ENCODE measurements around the gene PDCD1.
"Not testable (repeated sequence)": the region's sequence is repeated elsewhere in the genome, so short reads cannot be mapped to it uniquely, and the experiment has no call there.

Gene PDCD1

DNA sequence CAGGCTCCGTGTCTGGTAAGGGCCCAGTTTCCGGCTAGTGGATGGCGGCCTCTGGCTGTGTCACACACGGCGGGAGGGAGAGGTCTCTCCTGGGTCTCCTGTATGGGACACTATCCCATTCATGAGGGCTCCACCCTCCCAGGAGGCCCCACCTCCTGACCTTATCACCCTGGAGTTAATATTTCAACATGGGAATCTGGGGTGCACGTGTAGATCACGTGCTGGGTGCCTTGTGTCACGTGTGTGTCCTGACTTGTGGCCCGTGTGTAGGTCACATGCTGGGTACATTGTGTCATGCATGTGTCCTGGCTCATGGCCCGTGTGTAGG lies 39.8 kb downstream of the PDCD1 start:
- H3K4me3 ChIP-seq (replicated peaks; ENCODE audit: low read depth, low read length): no peak overlapping the region
- TF ChIP-seq, protein P1, sequence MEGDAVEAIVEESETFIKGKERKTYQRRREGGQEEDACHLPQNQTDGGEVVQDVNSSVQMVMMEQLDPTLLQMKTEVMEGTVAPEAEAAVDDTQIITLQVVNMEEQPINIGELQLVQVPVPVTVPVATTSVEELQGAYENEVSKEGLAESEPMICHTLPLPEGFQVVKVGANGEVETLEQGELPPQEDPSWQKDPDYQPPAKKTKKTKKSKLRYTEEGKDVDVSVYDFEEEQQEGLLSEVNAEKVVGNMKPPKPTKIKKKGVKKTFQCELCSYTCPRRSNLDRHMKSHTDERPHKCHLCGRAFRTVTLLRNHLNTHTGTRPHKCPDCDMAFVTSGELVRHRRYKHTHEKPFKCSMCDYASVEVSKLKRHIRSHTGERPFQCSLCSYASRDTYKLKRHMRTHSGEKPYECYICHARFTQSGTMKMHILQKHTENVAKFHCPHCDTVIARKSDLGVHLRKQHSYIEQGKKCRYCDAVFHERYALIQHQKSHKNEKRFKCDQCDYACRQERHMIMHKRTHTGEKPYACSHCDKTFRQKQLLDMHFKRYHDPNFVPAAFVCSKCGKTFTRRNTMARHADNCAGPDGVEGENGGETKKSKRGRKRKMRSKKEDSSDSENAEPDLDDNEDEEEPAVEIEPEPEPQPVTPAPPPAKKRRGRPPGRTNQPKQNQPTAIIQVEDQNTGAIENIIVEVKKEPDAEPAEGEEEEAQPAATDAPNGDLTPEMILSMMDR (IDR thresholded peaks at IDR 0.05; ENCODE audit: low read length, missing control alignments): no peak
- no peak for DNase-seq (ENCODE audit: low read depth)

DNA sequence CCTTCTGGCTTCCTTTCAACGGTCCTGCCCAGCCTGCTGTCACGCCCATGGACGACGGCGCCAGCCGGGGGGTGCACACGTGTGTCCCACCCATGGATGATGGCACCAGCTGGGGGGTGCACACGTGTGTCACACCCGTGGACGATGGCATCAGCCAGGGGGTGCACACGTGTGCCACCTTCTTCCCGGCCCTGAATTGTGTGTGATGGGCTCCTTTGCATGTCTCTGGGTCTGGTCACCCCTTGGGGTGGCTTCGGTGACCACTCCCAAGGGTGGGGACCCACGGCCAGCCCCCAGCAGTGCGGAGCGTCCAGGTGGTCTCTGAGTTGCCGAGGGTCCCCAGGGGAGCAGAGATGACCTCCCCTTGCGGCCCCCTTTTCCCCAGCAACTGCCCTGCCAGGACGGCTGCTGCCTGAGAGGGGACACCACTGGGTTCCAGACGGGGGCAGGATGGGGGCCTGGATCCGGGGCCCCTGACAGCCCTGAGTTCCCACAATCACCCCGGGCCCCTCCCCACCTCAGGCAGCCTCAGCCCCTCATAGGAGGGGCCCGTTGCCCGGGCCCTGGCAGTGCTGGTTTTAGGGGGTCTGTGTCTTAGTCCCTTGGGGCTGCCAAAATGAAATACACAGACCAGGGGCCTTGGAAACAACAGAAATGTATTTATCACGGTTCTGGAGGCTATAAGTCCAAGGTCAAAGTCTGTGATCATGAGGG lies 40.3 kb downstream of the PDCD1 start:
- H3K4me3 ChIP-seq (replicated peaks; ENCODE audit: low read depth, low read length): no peak overlapping the region
- DNase-seq (ENCODE audit: low read depth): no peak
- TF ChIP-seq, protein P1 (IDR thresholded peaks at IDR 0.05; ENCODE audit: low read length, missing control alignments): no peak

DNA sequence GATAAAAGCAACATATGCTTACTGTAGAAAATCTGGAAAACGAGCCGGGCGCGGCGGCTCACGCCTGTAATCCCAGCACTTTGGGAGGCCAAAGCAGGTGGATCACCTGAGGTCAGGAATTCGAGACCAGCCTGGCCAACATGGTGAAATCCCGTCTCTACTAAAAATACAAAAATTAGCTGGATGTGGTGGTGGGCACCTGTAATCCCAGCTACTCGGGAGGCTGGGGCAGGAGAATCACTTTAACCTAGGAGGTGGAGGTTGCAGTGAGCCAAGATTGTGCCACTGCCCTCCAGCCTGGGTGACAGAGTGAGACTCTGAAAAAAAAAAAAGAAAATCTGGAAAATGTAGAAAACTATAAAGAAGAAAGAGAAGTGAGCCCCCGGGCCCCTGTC lies 40.9 kb downstream of the PDCD1 start:
- H3K4me3 ChIP-seq (replicated peaks; ENCODE audit: low read depth, low read length); DNase-seq (ENCODE audit: low read depth): not testable (repeated sequence)

DNA sequence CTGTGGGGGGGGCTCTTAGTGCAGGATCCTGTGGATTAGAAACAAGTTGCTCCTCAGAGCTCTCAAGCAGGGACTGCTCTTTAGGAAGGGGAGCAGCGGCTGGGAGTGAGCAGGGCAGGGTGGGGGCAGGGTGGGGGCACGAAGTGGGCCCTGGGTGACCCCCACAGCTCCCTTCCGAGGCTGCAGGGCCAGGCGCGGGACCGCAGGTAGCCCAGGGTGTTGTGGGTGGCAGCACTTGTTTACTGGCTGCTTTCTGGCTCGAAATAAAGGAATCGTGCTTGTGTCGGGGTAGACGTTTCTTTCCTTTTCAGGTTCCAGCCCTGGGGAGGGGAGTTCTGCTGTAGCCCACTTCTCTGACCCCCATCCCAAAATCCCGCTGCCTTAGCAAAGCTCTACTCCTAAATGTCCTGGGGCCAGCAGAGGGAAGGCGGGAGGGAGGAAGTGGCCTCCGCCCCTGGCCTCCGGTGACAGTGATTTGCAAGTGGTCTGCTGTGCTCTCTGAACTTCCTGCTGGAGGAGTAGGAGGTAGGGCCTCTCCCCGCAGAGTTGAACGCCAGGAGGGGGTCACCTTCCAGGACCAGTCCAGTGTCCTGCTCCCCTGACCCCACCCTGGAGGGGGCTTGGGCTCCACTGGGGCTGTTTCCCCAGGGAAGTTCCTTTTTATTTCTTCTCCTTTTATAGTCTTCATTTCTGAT lies 41.4 kb downstream of the PDCD1 start:
- no peak for DNase-seq (ENCODE audit: low read depth)
- TF ChIP-seq, protein P1 (IDR thresholded peaks at IDR 0.05; ENCODE audit: low read length, missing control alignments): no peak
- no peak overlapping the region for H3K4me3 ChIP-seq (replicated peaks; ENCODE audit: low read depth, low read length)

DNA sequence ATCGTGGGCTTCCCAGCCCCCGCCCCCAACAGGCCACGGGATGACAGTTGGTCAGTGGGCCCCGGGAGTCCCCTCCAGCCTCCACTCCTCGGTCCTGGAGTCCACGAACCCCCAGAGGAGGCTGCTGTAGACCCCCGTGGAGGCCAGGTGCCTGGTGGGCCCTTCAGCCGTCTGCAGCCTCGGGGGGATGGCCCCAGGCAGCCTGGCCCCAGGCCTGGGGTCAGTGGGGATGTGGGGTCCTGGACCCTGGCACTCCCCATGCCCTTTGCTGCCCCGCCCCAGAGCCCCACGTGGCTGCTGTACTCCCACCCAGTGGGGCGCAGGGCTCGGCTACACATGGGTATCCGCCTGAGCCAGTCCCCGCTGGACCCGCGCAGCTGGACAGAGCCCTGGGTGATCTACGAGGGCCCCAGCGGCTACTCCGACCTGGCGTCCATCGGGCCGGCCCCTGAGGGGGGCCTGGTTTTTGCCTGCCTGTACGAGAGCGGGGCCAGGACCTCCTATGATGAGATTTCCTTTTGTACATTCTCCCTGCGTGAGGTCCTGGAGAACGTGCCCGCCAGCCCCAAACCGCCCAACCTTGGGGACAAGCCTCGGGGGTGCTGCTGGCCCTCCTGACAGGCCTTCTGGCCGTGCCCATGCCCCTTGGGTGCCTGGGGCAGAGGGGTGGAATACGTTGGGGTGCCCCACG lies 42.1 kb downstream of the PDCD1 start:
- no peak for DNase-seq (ENCODE audit: low read depth)
- H3K4me3 ChIP-seq (replicated peaks; ENCODE audit: low read depth, low read length): no peak overlapping the region
- TF ChIP-seq, protein P1 (IDR thresholded peaks at IDR 0.05; ENCODE audit: low read length, missing control alignments): no peak

DNA sequence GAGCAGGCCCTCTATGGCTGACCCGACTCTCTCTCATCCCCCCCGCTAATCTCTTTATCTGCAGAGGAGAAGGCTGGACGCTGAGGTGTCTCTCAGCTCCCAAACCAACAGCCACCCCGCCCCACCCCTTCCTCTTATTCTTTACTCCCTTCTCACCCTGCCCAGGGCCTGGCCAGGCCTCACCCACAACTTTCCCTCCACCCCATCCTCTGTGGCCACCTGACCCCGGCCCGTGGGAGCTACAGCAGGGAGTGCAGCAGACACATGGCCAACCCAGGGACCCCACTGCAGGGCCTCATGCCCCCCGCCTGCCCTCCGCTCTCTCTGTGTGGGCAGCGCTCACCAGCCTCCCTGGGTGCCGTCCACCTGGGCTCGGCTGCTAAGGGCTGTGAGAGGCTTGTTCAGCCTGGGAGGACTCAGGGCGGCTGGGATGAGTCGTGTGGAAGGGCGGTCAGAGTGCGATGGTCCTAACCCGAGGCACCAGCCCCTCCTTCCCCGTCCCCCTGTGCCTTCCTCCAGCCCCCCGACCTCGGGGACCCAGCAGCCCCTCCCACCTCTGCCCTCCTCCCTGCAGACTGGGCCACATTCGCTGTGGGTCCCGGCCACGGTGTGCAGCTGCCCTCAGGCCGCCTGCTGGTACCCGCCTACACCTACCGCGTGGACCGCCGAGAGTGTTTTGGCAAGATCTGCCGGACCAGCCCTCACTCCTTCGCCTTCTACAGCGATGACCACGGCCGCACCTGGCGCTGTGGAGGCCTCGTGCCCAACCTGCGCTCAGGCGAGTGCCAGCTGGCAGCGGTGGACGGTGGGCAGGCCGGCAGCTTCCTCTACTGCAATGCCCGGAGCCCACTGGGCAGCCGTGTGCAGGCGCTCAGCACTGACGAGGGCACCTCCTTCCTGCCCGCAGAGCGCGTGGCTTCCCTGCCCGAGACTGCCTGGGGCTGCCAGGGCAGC lies 42.9 kb downstream of the PDCD1 start:
- DNase-seq (ENCODE audit: low read depth): no peak
- no peak overlapping the region for H3K4me3 ChIP-seq (replicated peaks; ENCODE audit: low read depth, low read length)
- TF ChIP-seq, protein P1 (IDR thresholded peaks at IDR 0.05; ENCODE audit: low read length, missing control alignments): no peak

Measured in fibroblast of pulmonary artery (primary cell).